ENCODE data around the gene FAM200B. TPM values are rescaled to one million over a fixed set of nuclear protein-coding genes. Genes with fewer than 3 reads are reported as not detected.

Gene FAM200B
- total RNA-seq, 3 donors from 2014 or later: 35.3 to 46.1 (median 38.9) TPM

GRCh38 chr4:15691346-15692135 is 9.9 kb downstream of the FAM200B start:
- ATAC-seq: peak; percentile 35
- H3K4me3 ChIP-seq: no peak overlapping the region
- H3K9me3 ChIP-seq: no peaks in the 10 kb centered on the region
- no peaks in the 10 kb centered on the region for H3K36me3 ChIP-seq (ENCODE audit: low read depth)
- no peaks in the 10 kb centered on the region for H3K4me1 ChIP-seq (ENCODE audit: low read depth)
- TF ChIP-seq, protein P1, sequence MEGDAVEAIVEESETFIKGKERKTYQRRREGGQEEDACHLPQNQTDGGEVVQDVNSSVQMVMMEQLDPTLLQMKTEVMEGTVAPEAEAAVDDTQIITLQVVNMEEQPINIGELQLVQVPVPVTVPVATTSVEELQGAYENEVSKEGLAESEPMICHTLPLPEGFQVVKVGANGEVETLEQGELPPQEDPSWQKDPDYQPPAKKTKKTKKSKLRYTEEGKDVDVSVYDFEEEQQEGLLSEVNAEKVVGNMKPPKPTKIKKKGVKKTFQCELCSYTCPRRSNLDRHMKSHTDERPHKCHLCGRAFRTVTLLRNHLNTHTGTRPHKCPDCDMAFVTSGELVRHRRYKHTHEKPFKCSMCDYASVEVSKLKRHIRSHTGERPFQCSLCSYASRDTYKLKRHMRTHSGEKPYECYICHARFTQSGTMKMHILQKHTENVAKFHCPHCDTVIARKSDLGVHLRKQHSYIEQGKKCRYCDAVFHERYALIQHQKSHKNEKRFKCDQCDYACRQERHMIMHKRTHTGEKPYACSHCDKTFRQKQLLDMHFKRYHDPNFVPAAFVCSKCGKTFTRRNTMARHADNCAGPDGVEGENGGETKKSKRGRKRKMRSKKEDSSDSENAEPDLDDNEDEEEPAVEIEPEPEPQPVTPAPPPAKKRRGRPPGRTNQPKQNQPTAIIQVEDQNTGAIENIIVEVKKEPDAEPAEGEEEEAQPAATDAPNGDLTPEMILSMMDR (IDR thresholded peaks at IDR 0.05): no peak
- intact Hi-C loops (cut with DNase I, micrococcal nuclease): no loop called here
- DNase-seq: no peak

- TF ChIP-seq, protein P1 (IDR thresholded peaks at IDR 0.05): no peak
These were observed 11.0 kb downstream of the FAM200B start for GRCh38 chr4:15692602-15693001.

GRCh38 chr4:15694431-15694830 is 12.8 kb downstream of the FAM200B start:
- no peak overlapping the region for H3K4me3 ChIP-seq
- DNase-seq: no peak
- intact Hi-C loops (cut with DNase I, micrococcal nuclease): no loop called here
- TF ChIP-seq, protein P1 (IDR thresholded peaks at IDR 0.05): no peak
- no peaks in the 10 kb centered on the region for H3K9me3 ChIP-seq
- H3K36me3 ChIP-seq (ENCODE audit: low read depth): no peaks in the 10 kb centered on the region
- no peak for ATAC-seq
- H3K4me1 ChIP-seq (ENCODE audit: low read depth): no peaks in the 10 kb centered on the region

More at GRCh38 chr4:15692602-15693001, 11.0 kb downstream of the FAM200B start:
- no peak overlapping the region for H3K4me3 ChIP-seq
- H3K36me3 ChIP-seq (ENCODE audit: low read depth): no peaks in the 10 kb centered on the region
- H3K4me1 ChIP-seq (ENCODE audit: low read depth): no peaks in the 10 kb centered on the region
- intact Hi-C loops (cut with DNase I, micrococcal nuclease): no loop called here
- no peaks in the 10 kb centered on the region for H3K9me3 ChIP-seq
- DNase-seq: no peak
- ATAC-seq: no peak

DNA sequence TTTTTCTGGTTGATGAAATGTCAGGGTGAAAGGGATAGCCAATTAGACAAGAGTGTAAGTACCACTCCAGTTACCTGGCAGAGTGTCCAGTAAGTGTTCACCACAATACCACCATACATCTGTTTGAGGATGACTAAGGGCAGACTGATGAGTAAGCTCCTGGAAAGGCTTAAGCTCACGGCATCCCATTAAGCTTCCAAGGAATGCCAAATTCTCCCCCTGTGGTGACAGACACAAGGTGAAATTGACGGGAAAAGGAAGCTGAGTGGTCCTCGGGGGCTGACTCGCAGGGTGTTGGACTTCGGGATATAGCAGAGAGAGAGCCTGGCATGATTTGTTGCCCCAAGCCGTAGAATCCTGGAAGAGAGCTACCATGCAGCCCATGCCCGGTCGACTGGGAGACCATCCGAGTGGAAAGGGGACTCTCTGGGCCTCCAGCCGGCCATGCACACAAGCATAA is 13.6 kb downstream of the FAM200B start:
- DNase-seq: no peak
- H3K9me3 ChIP-seq: no peaks in the 10 kb centered on the region
- H3K4me3 ChIP-seq: no peak overlapping the region
- TF ChIP-seq, protein P1 (IDR thresholded peaks at IDR 0.05): no peak
- no peaks in the 10 kb centered on the region for H3K36me3 ChIP-seq (ENCODE audit: low read depth)
- no peaks in the 10 kb centered on the region for H3K4me1 ChIP-seq (ENCODE audit: low read depth)
- peak; percentile 12 for ATAC-seq
- intact Hi-C loops (cut with DNase I, micrococcal nuclease): no loop called here

GRCh38 chr4:15695729-15696128 is 14.1 kb downstream of the FAM200B start:
- Histone ChIP-seq H3K4me3 (no peak overlapping the region), H3K4me1 (ENCODE audit: low read depth) (no peaks in the 10 kb centered on the region), H3K9me3 (no peaks in the 10 kb centered on the region), H3K36me3 (ENCODE audit: low read depth) (no peaks in the 10 kb centered on the region)
- TF ChIP-seq, protein P1 (IDR thresholded peaks at IDR 0.05): no peak
- ATAC-seq (peak; percentile 85), DNase-seq (peak in 1 of 3 donors; percentile 27)
- intact Hi-C loops (cut with DNase I, micrococcal nuclease): no loop called here
